HCT116 (cell line): ENCODE results near the gene CETP.

Source experiments
- CBX3 ChIP-seq: IDR thresholded peaks from 2 replicates; pipeline ENCODE4 v1.6.1; 2012; ENCODE audit warnings: low read depth
- EGR1 ChIP-seq: IDR thresholded peaks from 2 replicates; pipeline ENCODE4 v1.6.1; 2012; ENCODE audit warnings: low read depth
- EZH2 ChIP-seq: fragments of 200-600 bp; sonication (generic); IDR thresholded peaks from 2 replicates; pipeline ENCODE4 v1.6.1; 2017; ENCODE audit warnings: antibody characterized with exemption, mixed run types
- EZH2phosphoT487 ChIP-seq: fragments of 200-600 bp; IDR thresholded peaks from 2 replicates; pipeline ENCODE4 v1.6.1; 2018; ENCODE audit warnings: antibody characterized with exemption, borderline replicate concordance
- JUND ChIP-seq: IDR thresholded peaks from 2 replicates; pipeline ENCODE4 v1.6.1; 2012
- POLR2A ChIP-seq: IDR thresholded peaks from 2 replicates; pipeline ENCODE4 v1.7.0; 2011; ENCODE audit warnings: borderline replicate concordance; ENCODE audit not compliant: insufficient read depth, insufficient read length; ENCODE audit errors: extremely low read depth
- POLR2AphosphoS5 ChIP-seq: IDR thresholded peaks from 2 replicates; pipeline ENCODE4 v1.6.1; 2011; ENCODE audit warnings: mild to moderate bottlenecking, low read depth, low read length, moderate library complexity
- RAD21 ChIP-seq: IDR thresholded peaks from 2 replicates; pipeline ENCODE4 v1.6.1; 2012; ENCODE audit warnings: low read depth, mild to moderate bottlenecking
- REST ChIP-seq: IDR thresholded peaks from 2 replicates; pipeline ENCODE4 v1.6.1; 2012; ENCODE audit warnings: low read depth
- YY1 ChIP-seq: IDR thresholded peaks from 2 replicates; pipeline ENCODE4 v1.6.1; 2011; ENCODE audit warnings: low read length, low read depth, moderate library complexity, mild to moderate bottlenecking; ENCODE audit not compliant: insufficient replicate concordance; ENCODE audit errors: extremely low read depth
- ZFX ChIP-seq: fragments of 450-650 bp; IDR thresholded peaks from 2 replicates; pipeline ENCODE4 v1.6.1; 2017
- TF ChIP-seq, protein P1 (sequence below), 3 experiments: fragments of 200-600 bp in 1 of 3; sonication (generic) in 1 of 3; IDR thresholded peaks in 2 of 3; conservative IDR thresholded peaks in 1 of 3; 2 replicates each; pipeline ENCODE4 v1.5.1; 2012 to 2017; ENCODE audit warnings: low read depth in 2 of 3, low read length in 2 of 3, antibody characterized with exemption in 1 of 3, borderline replicate concordance in 1 of 3, control low read depth in 1 of 3, mild to moderate bottlenecking in 1 of 3, mixed read lengths in 1 of 3, mixed run types in 1 of 3, moderate library complexity in 1 of 3; ENCODE audit not compliant: insufficient read depth in 1 of 3
- TF ChIP-seq, protein P2 (sequence below): IDR thresholded peaks from 2 replicates; pipeline ENCODE4 v1.6.1; 2012
- TF ChIP-seq, protein P3 (sequence below): IDR thresholded peaks from 2 replicates; pipeline ENCODE4 v1.6.1; 2011; ENCODE audit warnings: mild to moderate bottlenecking, low read length, moderate library complexity; ENCODE audit not compliant: insufficient replicate concordance; ENCODE audit errors: extremely low read depth

- no peak for TF ChIP-seq POLR2A
- TF ChIP-seq, protein P1, sequence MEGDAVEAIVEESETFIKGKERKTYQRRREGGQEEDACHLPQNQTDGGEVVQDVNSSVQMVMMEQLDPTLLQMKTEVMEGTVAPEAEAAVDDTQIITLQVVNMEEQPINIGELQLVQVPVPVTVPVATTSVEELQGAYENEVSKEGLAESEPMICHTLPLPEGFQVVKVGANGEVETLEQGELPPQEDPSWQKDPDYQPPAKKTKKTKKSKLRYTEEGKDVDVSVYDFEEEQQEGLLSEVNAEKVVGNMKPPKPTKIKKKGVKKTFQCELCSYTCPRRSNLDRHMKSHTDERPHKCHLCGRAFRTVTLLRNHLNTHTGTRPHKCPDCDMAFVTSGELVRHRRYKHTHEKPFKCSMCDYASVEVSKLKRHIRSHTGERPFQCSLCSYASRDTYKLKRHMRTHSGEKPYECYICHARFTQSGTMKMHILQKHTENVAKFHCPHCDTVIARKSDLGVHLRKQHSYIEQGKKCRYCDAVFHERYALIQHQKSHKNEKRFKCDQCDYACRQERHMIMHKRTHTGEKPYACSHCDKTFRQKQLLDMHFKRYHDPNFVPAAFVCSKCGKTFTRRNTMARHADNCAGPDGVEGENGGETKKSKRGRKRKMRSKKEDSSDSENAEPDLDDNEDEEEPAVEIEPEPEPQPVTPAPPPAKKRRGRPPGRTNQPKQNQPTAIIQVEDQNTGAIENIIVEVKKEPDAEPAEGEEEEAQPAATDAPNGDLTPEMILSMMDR (IDR thresholded peaks at IDR 0.05 in 2 of 3, conservative IDR thresholded peaks at IDR 0.05 in 1 of 3; ENCODE audit: borderline replicate concordance in 1 of 3, insufficient read depth in 1 of 3, low read depth in 2 of 3, low read length in 2 of 3), result no peak
- TF ChIP-seq EZH2, result no peak
- no peak for TF ChIP-seq RAD21
- TF ChIP-seq JUND, result no peak
- no peak for TF ChIP-seq ZFX
- no peak for TF ChIP-seq CBX3
- TF ChIP-seq, protein P2, sequence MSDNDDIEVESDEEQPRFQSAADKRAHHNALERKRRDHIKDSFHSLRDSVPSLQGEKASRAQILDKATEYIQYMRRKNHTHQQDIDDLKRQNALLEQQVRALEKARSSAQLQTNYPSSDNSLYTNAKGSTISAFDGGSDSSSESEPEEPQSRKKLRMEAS, result no peak
- TF ChIP-seq REST, result no peak
- no peak for TF ChIP-seq EZH2phosphoT487
- no peak for TF ChIP-seq YY1
- TF ChIP-seq, protein P3, sequence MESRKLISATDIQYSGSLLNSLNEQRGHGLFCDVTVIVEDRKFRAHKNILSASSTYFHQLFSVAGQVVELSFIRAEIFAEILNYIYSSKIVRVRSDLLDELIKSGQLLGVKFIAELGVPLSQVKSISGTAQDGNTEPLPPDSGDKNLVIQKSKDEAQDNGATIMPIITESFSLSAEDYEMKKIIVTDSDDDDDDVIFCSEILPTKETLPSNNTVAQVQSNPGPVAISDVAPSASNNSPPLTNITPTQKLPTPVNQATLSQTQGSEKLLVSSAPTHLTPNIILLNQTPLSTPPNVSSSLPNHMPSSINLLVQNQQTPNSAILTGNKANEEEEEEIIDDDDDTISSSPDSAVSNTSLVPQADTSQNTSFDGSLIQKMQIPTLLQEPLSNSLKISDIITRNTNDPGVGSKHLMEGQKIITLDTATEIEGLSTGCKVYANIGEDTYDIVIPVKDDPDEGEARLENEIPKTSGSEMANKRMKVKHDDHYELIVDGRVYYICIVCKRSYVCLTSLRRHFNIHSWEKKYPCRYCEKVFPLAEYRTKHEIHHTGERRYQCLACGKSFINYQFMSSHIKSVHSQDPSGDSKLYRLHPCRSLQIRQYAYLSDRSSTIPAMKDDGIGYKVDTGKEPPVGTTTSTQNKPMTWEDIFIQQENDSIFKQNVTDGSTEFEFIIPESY, result no peak
- TF ChIP-seq EGR1, result no peak
- TF ChIP-seq POLR2AphosphoS5, result no peak
Observed at GRCh38 chr16:56953006-56953405, 8.7 kb upstream of the CETP start.
